Measurements from ENCODE around the gene NPLOC4.

NPLOC4 gene

GRCh38 chr17:81578561-81579225 lies 58.2 kb downstream of the NPLOC4 start:
- no peak for DNase-seq (ENCODE audit: low read depth)
- no peak overlapping the region for H3K4me3 ChIP-seq (ENCODE audit: control insufficient read depth, low read depth, low read length)
- no peak for TF ChIP-seq CTCF (IDR thresholded peaks at IDR 0.05; ENCODE audit: control insufficient read depth, insufficient read depth, low read depth, low read length, missing control alignments)

GRCh38 chr17:81578038-81578441 lies 58.9 kb downstream of the NPLOC4 start:
- no peak overlapping the region for H3K4me3 ChIP-seq (ENCODE audit: control insufficient read depth, low read depth, low read length)
- DNase-seq (ENCODE audit: low read depth), result no peak
- no peak for TF ChIP-seq CTCF (IDR thresholded peaks at IDR 0.05; ENCODE audit: control insufficient read depth, insufficient read depth, low read depth, low read length, missing control alignments)

GRCh38 chr17:81577278-81578000 lies 59.5 kb downstream of the NPLOC4 start:
- DNase-seq (ENCODE audit: low read depth), result no peak
- TF ChIP-seq CTCF (IDR thresholded peaks at IDR 0.05; ENCODE audit: control insufficient read depth, insufficient read depth, low read depth, low read length, missing control alignments), result no peak
- no peak overlapping the region for H3K4me3 ChIP-seq (ENCODE audit: control insufficient read depth, low read depth, low read length)

GRCh38 chr17:81576621-81577277 lies 60.2 kb downstream of the NPLOC4 start:
- no peak for TF ChIP-seq CTCF (IDR thresholded peaks at IDR 0.05; ENCODE audit: control insufficient read depth, insufficient read depth, low read depth, low read length, missing control alignments)
- no peak for DNase-seq (ENCODE audit: low read depth)
- no peak overlapping the region for H3K4me3 ChIP-seq (ENCODE audit: control insufficient read depth, low read depth, low read length)

GRCh38 chr17:81575836-81576235 lies 61.1 kb downstream of the NPLOC4 start:
- TF ChIP-seq CTCF (IDR thresholded peaks at IDR 0.05; ENCODE audit: control insufficient read depth, insufficient read depth, low read depth, low read length, missing control alignments), result no peak
- no peak overlapping the region for H3K4me3 ChIP-seq (ENCODE audit: control insufficient read depth, low read depth, low read length)
- no peak for DNase-seq (ENCODE audit: low read depth)

- TF ChIP-seq CTCF (IDR thresholded peaks at IDR 0.05; ENCODE audit: control insufficient read depth, insufficient read depth, low read depth, low read length, missing control alignments), result no peak
- no peak overlapping the region for H3K4me3 ChIP-seq (ENCODE audit: control insufficient read depth, low read depth, low read length)
- no peak for DNase-seq (ENCODE audit: low read depth)
Measured at GRCh38 chr17:81574643-81574956, 62.3 kb downstream of the NPLOC4 start.
